ENCODE measurements around the gene FUT8. TPM values are rescaled to one million over a fixed set of nuclear protein-coding genes. Genes with fewer than 3 reads are reported as not detected.

FUT8 gene
- total RNA-seq, 4 donors from 2014 or later, result 15.2 to 38.0 (median 20.7) TPM

DNA sequence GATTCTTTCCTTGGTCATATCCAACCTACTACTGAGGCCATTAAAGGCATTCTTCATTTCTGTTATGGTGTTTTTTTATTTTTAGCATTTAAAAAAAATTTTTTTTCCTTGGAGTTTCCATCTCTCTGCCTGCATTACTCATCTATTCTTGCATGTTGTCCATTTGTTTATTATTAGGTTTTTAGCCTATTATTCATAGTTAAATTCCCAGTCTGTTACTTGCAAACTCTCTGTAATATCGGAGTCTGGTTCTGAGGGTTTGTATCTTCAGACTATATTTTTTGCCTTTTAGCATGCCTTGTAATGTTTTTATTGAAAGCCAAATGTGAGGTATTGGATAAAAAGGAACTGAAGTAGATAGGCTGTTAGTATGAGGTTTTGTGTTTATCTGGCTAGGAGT lies 284.3 kb downstream of the FUT8 start:
- H3K27ac ChIP-seq, result no peak overlapping the region
- H3K4me1 ChIP-seq, result no peaks in the 10 kb centered on the region
- H3K36me3 ChIP-seq, result no peaks in the 10 kb centered on the region
- DNase-seq (ENCODE audit: low spot score in 2 of 2), result no peak
- no peak overlapping the region for H3K4me3 ChIP-seq
- H3K9me3 ChIP-seq, result no peaks in the 10 kb centered on the region
- no peaks in the 10 kb centered on the region for H3K27me3 ChIP-seq
- TF ChIP-seq POLR2A (IDR thresholded peaks at IDR 0.05), result no peak
- TF ChIP-seq, protein P1, sequence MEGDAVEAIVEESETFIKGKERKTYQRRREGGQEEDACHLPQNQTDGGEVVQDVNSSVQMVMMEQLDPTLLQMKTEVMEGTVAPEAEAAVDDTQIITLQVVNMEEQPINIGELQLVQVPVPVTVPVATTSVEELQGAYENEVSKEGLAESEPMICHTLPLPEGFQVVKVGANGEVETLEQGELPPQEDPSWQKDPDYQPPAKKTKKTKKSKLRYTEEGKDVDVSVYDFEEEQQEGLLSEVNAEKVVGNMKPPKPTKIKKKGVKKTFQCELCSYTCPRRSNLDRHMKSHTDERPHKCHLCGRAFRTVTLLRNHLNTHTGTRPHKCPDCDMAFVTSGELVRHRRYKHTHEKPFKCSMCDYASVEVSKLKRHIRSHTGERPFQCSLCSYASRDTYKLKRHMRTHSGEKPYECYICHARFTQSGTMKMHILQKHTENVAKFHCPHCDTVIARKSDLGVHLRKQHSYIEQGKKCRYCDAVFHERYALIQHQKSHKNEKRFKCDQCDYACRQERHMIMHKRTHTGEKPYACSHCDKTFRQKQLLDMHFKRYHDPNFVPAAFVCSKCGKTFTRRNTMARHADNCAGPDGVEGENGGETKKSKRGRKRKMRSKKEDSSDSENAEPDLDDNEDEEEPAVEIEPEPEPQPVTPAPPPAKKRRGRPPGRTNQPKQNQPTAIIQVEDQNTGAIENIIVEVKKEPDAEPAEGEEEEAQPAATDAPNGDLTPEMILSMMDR (IDR thresholded peaks at IDR 0.05), result no peak
- TF ChIP-seq POLR2AphosphoS5 (IDR thresholded peaks at IDR 0.05), result no peak
- no peak for TF ChIP-seq EP300 (IDR thresholded peaks at IDR 0.05)
- WGBS, result 84% methylated on average over 1 of the region's 1 CpG

DNA sequence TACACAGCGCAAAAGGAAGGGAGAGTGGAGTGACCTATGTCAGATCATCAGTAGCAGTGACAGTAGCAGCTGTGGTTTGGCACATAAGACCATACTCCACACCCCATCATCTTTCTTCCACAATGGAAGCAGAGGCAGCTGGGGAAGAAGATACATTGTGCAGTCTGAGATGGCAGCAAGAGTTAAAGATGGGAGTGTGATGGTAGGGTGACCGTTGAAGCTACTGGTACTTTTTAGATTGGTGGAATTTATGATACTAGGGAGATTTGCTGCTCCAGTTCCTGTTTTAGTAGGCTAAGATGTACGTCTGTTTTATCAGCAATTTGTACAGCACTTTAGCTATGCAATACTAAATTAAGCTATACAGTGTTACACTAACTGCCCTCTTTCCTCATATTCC lies 291.0 kb downstream of the FUT8 start:
- Histone ChIP-seq H3K36me3 (no peaks in the 10 kb centered on the region), H3K9me3 (no peaks in the 10 kb centered on the region), H3K27me3 (no peaks in the 10 kb centered on the region), H3K4me1 (no peaks in the 10 kb centered on the region), H3K4me3 (no peak overlapping the region), H3K27ac (no peak overlapping the region)
- WGBS, result 80% methylated on average over 3 of the region's 3 CpGs
- TF ChIP-seq POLR2A (IDR thresholded peaks at IDR 0.05) (no peak), POLR2AphosphoS5 (IDR thresholded peaks at IDR 0.05) (no peak), EP300 (IDR thresholded peaks at IDR 0.05) (no peak)
- TF ChIP-seq, protein P1 (IDR thresholded peaks at IDR 0.05), result no peak
- no peak for DNase-seq (ENCODE audit: low spot score in 2 of 2)

DNA sequence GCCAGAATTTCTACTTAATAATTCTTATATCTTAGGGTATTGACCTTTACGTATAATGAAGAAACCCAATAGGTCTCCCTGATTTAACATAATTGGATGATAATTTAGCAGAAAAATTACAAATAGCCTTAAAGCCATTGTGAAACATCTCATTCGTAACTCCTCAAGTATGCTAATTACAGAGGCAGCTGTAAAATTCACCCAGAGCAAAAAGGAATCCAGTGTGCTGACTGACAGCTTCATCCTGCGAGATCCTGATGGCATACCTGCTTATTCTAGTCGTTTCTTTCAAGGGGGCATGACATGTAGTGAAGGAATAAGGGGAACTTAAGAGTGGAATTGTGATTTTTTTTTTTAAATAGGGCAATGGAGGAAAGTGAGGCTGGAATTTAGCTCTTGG lies 291.5 kb downstream of the FUT8 start:
- Histone ChIP-seq H3K27me3 (no peaks in the 10 kb centered on the region), H3K4me1 (no peaks in the 10 kb centered on the region), H3K4me3 (no peak overlapping the region), H3K36me3 (no peaks in the 10 kb centered on the region), H3K9me3 (no peaks in the 10 kb centered on the region), H3K27ac (no peak overlapping the region)
- no peak for DNase-seq (ENCODE audit: low spot score in 2 of 2)
- no peak for TF ChIP-seq POLR2A (IDR thresholded peaks at IDR 0.05)
- TF ChIP-seq EP300 (IDR thresholded peaks at IDR 0.05), result no peak
- TF ChIP-seq POLR2AphosphoS5 (IDR thresholded peaks at IDR 0.05), result no peak
- TF ChIP-seq, protein P1 (IDR thresholded peaks at IDR 0.05), result no peak
- WGBS, result 64% methylated on average over 4 of the region's 4 CpGs

DNA sequence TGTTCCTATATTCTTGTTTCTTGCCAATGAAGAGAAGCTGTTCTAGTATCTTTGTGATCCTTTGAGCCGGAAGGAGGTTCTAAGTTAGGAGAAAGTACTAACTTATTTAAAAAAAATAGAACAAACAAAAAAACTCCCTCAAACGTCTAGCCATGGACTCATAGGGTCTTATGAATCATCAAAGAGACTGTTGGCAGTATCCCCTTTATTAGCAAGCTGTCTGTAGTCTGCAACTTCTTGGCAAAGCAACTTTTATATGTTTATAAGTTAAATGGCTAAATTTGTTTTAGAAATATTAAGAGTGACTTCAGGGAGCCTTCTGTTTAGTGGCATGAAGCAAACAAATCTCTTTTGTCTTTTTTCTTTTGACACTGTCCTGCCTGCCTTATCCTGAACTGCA lies 291.9 kb downstream of the FUT8 start:
- H3K9me3 ChIP-seq, result no peaks in the 10 kb centered on the region
- 49% methylated on average over 2 of the region's 2 CpGs for WGBS
- no peak overlapping the region for H3K4me3 ChIP-seq
- no peaks in the 10 kb centered on the region for H3K36me3 ChIP-seq
- H3K27me3 ChIP-seq, result no peaks in the 10 kb centered on the region
- H3K27ac ChIP-seq, result no peak overlapping the region
- H3K4me1 ChIP-seq, result no peaks in the 10 kb centered on the region
- no peak for DNase-seq (ENCODE audit: low spot score in 2 of 2)
- TF ChIP-seq EP300 (IDR thresholded peaks at IDR 0.05) (no peak), POLR2AphosphoS5 (IDR thresholded peaks at IDR 0.05) (no peak), POLR2A (IDR thresholded peaks at IDR 0.05) (no peak)
- TF ChIP-seq, protein P1 (IDR thresholded peaks at IDR 0.05), result no peak

DNA sequence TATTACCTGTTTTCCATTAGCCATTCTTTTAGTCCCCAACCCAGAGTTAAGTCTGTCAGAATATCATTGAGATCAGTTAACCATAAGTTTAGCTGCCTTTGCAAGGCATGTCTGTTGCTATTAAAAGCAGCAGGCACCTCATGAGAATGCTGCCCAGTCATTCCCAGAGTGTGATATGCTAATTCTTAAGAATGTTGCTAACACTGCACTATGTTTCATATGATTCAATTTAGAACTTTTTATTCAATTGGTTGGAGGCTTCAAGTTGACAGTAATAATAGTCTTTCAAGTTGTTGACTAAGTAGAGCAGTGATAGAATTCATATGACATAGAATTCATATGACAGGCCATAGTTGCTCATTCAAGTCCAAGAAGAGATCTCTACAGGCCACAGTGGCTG lies 292.3 kb downstream of the FUT8 start:
- Histone ChIP-seq H3K27ac (no peak overlapping the region), H3K4me3 (no peak overlapping the region), H3K9me3 (no peaks in the 10 kb centered on the region), H3K27me3 (no peaks in the 10 kb centered on the region), H3K4me1 (no peaks in the 10 kb centered on the region), H3K36me3 (no peaks in the 10 kb centered on the region)
- DNase-seq (ENCODE audit: low spot score in 2 of 2), result no peak
- TF ChIP-seq POLR2A (IDR thresholded peaks at IDR 0.05) (no peak), POLR2AphosphoS5 (IDR thresholded peaks at IDR 0.05) (no peak), EP300 (IDR thresholded peaks at IDR 0.05) (no peak)
- TF ChIP-seq, protein P1 (IDR thresholded peaks at IDR 0.05), result no peak

All from suprapubic skin (tissue), 4 donors.